Measurements from ENCODE around the gene EVI2A.

The EVI2A gene

GRCh38 chr17:31299624-31300023 is 21.8 kb downstream of the EVI2A start:
- Histone ChIP-seq H3K4me3 (ENCODE audit: low read depth, low read length) (no peak overlapping the region), H3K9me3 (ENCODE audit: control insufficient read depth, insufficient read depth, low read depth, low read length) (no peaks in the 10 kb centered on the region), H3K4me1 (ENCODE audit: control insufficient read depth, insufficient read depth, low read length) (peaks cover 7% of the 10 kb centered on the region), H3K36me3 (ENCODE audit: control insufficient read depth in 2 of 2, insufficient read depth in 1 of 2, low read length in 2 of 2) (no peaks in the 10 kb centered on the region), H3K27ac (ENCODE audit: extremely low read depth, low read depth, low read length) (no peak overlapping the region)
- TF ChIP-seq ZBTB6 (tag by site-specific recombination; IDR thresholded peaks at IDR 0.05): no peak
- POLR2A ChIA-PET: no interaction called here
- CTCF ChIA-PET: no interaction called here

GRCh38 chr17:31297090-31297489 is 24.3 kb downstream of the EVI2A start, which contains the start of gene OMG:
OMG (minus strand) TSS chr17:31297239; CDS start chr17:31296331, 908 bp downstream.
- peak; percentile 56; the same call in 1 of the 2 replicates for TF ChIP-seq REST (tag by site-specific recombination; IDR thresholded peaks at IDR 0.05)
- no peak for TF ChIP-seq ZNF266 (tag by site-specific recombination; IDR thresholded peaks at IDR 0.05; ENCODE audit: low read depth)
- TF ChIP-seq ZNF221 (tag by site-specific recombination; IDR thresholded peaks at IDR 0.05; ENCODE audit: borderline replicate concordance): no peak
- TF ChIP-seq ZNF19 (tag by site-specific recombination; IDR thresholded peaks at IDR 0.05; ENCODE audit: low read depth): no peak
- no peak for TF ChIP-seq ZNF24 (tag by site-specific recombination; IDR thresholded peaks at IDR 0.05)

GRCh38 chr17:31296142-31296541 is 25.3 kb downstream of the EVI2A start:
- POLR2A ChIA-PET: no interaction called here

More at GRCh38 chr17:31297090-31297489, 24.3 kb downstream of the EVI2A start, which contains the start of gene OMG:
- no peak within 1 kb of the TSS for H3K27ac ChIP-seq (ENCODE audit: extremely low read depth, low read depth, low read length)
- peaks cover 7% of the 10 kb centered on the region for H3K4me1 ChIP-seq (ENCODE audit: control insufficient read depth, insufficient read depth, low read length)
- POLR2A ChIA-PET: no interaction called here
- no peak within 1 kb of the TSS for H3K4me3 ChIP-seq (ENCODE audit: low read depth, low read length)
- H3K9me3 ChIP-seq (ENCODE audit: control insufficient read depth, insufficient read depth, low read depth, low read length): no peaks in the 10 kb centered on the region
- H3K36me3 ChIP-seq (ENCODE audit: control insufficient read depth in 2 of 2, insufficient read depth in 1 of 2, low read length in 2 of 2): peaks cover 0 to 4% of the 10 kb centered on the region in 2 experiments; a peak in 2 of 3 replicates
- CTCF ChIA-PET: no interaction called here

GRCh38 chr17:31295489-31295871 is 25.9 kb downstream of the EVI2A start:
- ChIA-PET CTCF (no interaction called here), POLR2A (no interaction called here)
- Histone ChIP-seq H3K36me3 (ENCODE audit: control insufficient read depth in 2 of 2, insufficient read depth in 1 of 2, low read length in 2 of 2) (peaks cover 9 to 10% of the 10 kb centered on the region in 2 experiments; a peak in 2 of 3 replicates), H3K9me3 (ENCODE audit: control insufficient read depth, insufficient read depth, low read depth, low read length) (no peaks in the 10 kb centered on the region), H3K27ac (ENCODE audit: extremely low read depth, low read depth, low read length) (no peak overlapping the region), H3K4me1 (ENCODE audit: control insufficient read depth, insufficient read depth, low read length) (peaks cover 7% of the 10 kb centered on the region), H3K4me3 (ENCODE audit: low read depth, low read length) (no peak overlapping the region)
- TF ChIP-seq SCRT2 (tag by site-specific recombination; IDR thresholded peaks at IDR 0.05) (peak; percentile 52), BCL11A (tag by site-specific recombination; IDR thresholded peaks at IDR 0.05; ENCODE audit: low read depth) (no peak)

More at GRCh38 chr17:31296142-31296541, 25.3 kb downstream of the EVI2A start:
- peaks cover 8 to 10% of the 10 kb centered on the region in 2 experiments; a peak in 2 of 3 replicates for H3K36me3 ChIP-seq (ENCODE audit: control insufficient read depth in 2 of 2, insufficient read depth in 1 of 2, low read length in 2 of 2)
- no peaks in the 10 kb centered on the region for H3K9me3 ChIP-seq (ENCODE audit: control insufficient read depth, insufficient read depth, low read depth, low read length)
- no peak overlapping the region for H3K4me3 ChIP-seq (ENCODE audit: low read depth, low read length)
- H3K27ac ChIP-seq (ENCODE audit: extremely low read depth, low read depth, low read length): no peak overlapping the region
- TF ChIP-seq PRDM1 (tag by site-specific recombination; IDR thresholded peaks at IDR 0.05) (0 out of 2 replicates have a peak, but pooled peaks have one; percentile 45), ZNF629 (tag by site-specific recombination; IDR thresholded peaks at IDR 0.05) (no peak)
- H3K4me1 ChIP-seq (ENCODE audit: control insufficient read depth, insufficient read depth, low read length): peaks cover 7% of the 10 kb centered on the region
- CTCF ChIA-PET: no interaction called here

All from HEK293 (cell line).